HG03558 (cell line): ENCODE measurements around the gene PDE2A.
A peak's percentile ranks its signal among the peaks of the same experiment; 100 is the strongest.

Source experiments
- ATAC-seq: cut with Tn5 transposase; IDR thresholded peaks from one replicate; pipeline ENCODE4 v1.9.1; 2021; ENCODE audit warnings: moderate number of reproducible peaks; ENCODE audit not compliant: unreplicated experiment; ENCODE audit errors: extremely low read depth

The PDE2A gene

GRCh38 chr11:72685560-72686480, 11.6 kb upstream of the PDE2A start:
- no peak for ATAC-seq

- no peak for ATAC-seq
These were observed 10.2 kb upstream of the PDE2A start for GRCh38 chr11:72684236-72684912.

- no peak for ATAC-seq
These were observed 9.6 kb upstream of the PDE2A start for GRCh38 chr11:72683782-72684200.

- ATAC-seq = no peak
These were observed 8.6 kb upstream of the PDE2A start for GRCh38 chr11:72682858-72683243.

- no peak for ATAC-seq
These were observed 8.1 kb upstream of the PDE2A start for GRCh38 chr11:72682238-72682857.

GRCh38 chr11:72681226-72682153, 7.3 kb upstream of the PDE2A start:
- ATAC-seq = no peak

- ATAC-seq = no peak
These were observed 6.5 kb upstream of the PDE2A start for GRCh38 chr11:72680624-72681158.

DNA sequence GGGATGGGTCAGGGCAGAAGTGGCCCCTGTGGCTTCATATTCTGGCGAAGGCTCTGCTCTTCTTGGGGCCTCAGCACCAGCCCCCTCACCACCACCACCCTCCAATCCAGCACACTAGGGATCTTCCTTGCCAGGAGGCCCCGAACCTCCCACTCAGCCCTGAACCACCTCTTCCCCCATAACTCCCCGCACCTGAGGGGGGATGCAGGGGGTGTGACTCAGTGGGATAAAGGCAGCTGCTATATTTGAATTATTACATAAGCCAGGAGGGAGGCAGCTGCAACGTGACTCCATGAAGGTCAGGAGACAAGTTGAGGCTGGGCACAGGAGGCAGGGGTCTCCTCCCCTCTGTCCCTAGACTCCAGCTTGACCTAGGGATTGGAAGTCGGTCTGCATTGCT, 5.6 kb upstream of the PDE2A start:
- ATAC-seq = no peak

DNA sequence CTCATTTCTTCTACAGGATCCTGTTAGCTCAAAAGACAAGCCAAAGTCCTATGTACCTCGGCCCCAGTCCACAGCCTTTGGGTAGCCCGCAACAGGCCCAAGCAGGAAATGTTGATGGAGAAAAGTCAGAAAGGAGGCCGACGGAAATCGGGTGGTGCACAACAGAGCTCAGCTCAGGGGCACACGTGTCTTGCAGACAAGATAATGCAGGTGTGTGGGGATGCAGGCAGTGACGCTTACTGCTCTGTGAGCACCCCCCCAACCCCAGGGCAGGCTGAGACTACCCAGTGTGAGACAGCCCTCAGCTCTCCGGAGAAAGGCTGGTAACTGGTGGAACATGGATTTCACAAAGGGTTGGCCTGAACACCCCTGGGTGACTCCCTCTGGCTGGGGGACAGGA, 4.3 kb upstream of the PDE2A start:
- ATAC-seq = no peak

DNA sequence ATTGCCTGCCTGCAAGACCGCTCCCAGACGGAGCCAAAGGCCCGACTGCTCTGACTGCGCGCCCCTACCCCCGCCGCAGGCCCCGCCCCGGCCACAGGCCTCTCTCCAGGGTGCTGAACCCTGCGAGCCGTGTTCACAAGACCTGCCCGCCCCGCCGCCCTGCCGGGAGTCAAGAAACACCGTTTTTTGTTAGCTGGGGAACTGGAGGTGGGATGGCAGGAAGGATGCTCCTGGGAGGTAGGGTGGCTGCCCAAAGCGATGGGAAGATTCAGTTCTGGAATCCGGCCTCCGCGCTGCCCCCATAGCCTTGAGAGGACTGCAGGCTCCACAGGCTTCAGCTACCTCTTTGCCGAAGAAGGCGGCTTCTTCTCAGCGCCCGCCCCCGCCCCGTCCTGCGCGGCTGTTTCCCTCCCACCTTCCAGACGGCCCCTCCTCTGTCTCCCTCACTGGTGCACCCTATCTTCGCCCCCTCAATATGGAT, 2.7 kb upstream of the PDE2A start:
- no peak for ATAC-seq

GRCh38 chr11:72675221-72675620, 999 bp upstream of the PDE2A start:
- no peak for ATAC-seq

- ATAC-seq = no peak
These were observed 809 bp downstream of the PDE2A start for GRCh38 chr11:72673284-72673942.

- ATAC-seq = no peak
These were observed 1.5 kb downstream of the PDE2A start for GRCh38 chr11:72672597-72673238.

GRCh38 chr11:72671152-72672099, 2.8 kb downstream of the PDE2A start:
- no peak for ATAC-seq

GRCh38 chr11:72670041-72670440, 4.2 kb downstream of the PDE2A start:
- ATAC-seq = no peak

DNA sequence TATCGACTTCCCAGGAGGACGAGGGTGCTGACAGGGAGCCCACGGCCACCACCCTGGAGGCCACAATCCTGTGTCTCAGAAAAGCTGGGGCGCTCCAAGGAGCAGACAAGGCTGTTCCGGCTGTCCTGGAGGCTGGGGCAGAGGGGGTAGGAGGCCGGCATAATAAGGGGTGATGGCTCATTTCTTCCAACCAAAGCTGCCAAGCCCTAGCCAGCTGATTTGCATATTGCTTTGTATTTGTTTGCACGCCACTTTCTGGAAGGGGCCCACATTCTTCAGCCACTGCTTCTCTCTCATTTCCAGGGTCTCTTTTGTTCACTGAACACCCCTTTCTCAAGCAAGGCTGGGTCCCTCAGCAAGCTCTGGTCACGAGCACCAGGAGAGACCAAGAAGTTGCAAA, 4.7 kb downstream of the PDE2A start:
- ATAC-seq = no peak

- peak; percentile 62 for ATAC-seq
These were observed 5.4 kb downstream of the PDE2A start for GRCh38 chr11:72668629-72669347.
